Neural progenitor cell (in vitro differentiated cells): ENCODE data around the gene ZNF519. TPM values are rescaled to one million over a fixed set of nuclear protein-coding genes. Genes with fewer than 3 reads are reported as not detected.
"Not testable (repeated sequence)": the region's sequence is repeated elsewhere in the genome, so short reads cannot be mapped to it uniquely, and the experiment has no call there.

ENCODE experiments used
- DNase-seq: peaks from one replicate; pipeline ENCODE4 v3.0.0-alpha.2; 2016; ENCODE audit warnings: low spot score
- H2AFZ ChIP-seq: fragments of 200-600 bp; sonication (generic); replicated peaks from 2 replicates; pipeline ENCODE4 v1.6.1; 2016; ENCODE audit warnings: antibody characterized with exemption
- H3F3A ChIP-seq: fragments of 200-600 bp; sonication (generic); 2 replicates; pipeline ENCODE4 v1.6.1; 2016; ENCODE audit warnings: antibody characterized with exemption, low read depth
- H3K27ac ChIP-seq: fragments of 200-600 bp; sonication (generic); 2 replicates; pipeline ENCODE4 v1.5.1; 2016; ENCODE audit warnings: mild to moderate bottlenecking
- H3K27me3 ChIP-seq: fragments of 200-600 bp; sonication (generic); 2 replicates; pipeline ENCODE4 v1.6.1; 2016; ENCODE audit warnings: mild to moderate bottlenecking, moderate library complexity
- H3K36me3 ChIP-seq: fragments of 200-600 bp; sonication (generic); 2 replicates; pipeline ENCODE4 v1.5.1; 2016
- H3K4me1 ChIP-seq: fragments of 200-600 bp; sonication (generic); 2 replicates; pipeline ENCODE4 v1.6.1; 2016; ENCODE audit warnings: mixed run types
- H3K4me2 ChIP-seq: fragments of 200-600 bp; sonication (generic); 2 replicates; pipeline ENCODE4 v1.6.1; 2016
- H3K4me3 ChIP-seq: fragments of 200-600 bp; sonication (generic); 2 replicates; pipeline ENCODE4 v1.5.1; 2016
- H3K79me2 ChIP-seq: fragments of 200-600 bp; sonication (generic); 2 replicates; pipeline ENCODE4 v1.6.1; 2016; ENCODE audit warnings: low read depth
- H3K9ac ChIP-seq: fragments of 200-600 bp; sonication (generic); 2 replicates; pipeline ENCODE4 v1.6.1; 2016
- H3K9me3 ChIP-seq: fragments of 200-600 bp; sonication (generic); 2 replicates; pipeline ENCODE4 v1.5.1; 2016; ENCODE audit warnings: low read depth
- H4K20me1 ChIP-seq: fragments of 200-600 bp; sonication (generic); 2 replicates; pipeline ENCODE4 v1.6.1; 2016; ENCODE audit warnings: low read depth
- H3K27ac Mint-ChIP-seq: 3 replicates; pipeline ENCODE4 v1.8.0; 2021; ENCODE audit warnings: mixed read lengths
- H3K27me3 Mint-ChIP-seq: 2 replicates; pipeline ENCODE4 v1.8.0; 2022; ENCODE audit warnings: low read depth, mild to moderate bottlenecking, inconsistent platforms, moderate library complexity, mixed read lengths; ENCODE audit not compliant: insufficient read depth
- H3K36me3 Mint-ChIP-seq: 3 replicates; pipeline ENCODE4 v1.8.0; 2021; ENCODE audit warnings: mixed read lengths
- H3K4me1 Mint-ChIP-seq: 3 replicates; pipeline ENCODE4 v1.8.0; 2021; ENCODE audit warnings: mixed read lengths
- H3K4me3 Mint-ChIP-seq: 3 replicates; pipeline ENCODE4 v1.8.0; 2021; ENCODE audit warnings: mild to moderate bottlenecking, moderate library complexity, mixed read lengths
- H3K9me3 Mint-ChIP-seq: 3 replicates; pipeline ENCODE4 v1.8.0; 2020; ENCODE audit warnings: mixed read lengths
- EZH2 ChIP-seq: fragments of 200-600 bp; sonication (generic); IDR thresholded peaks from 2 replicates; pipeline ENCODE4 v1.6.1; 2017; ENCODE audit warnings: antibody characterized with exemption, mild to moderate bottlenecking, moderate library complexity
- EZH2phosphoT487 ChIP-seq: fragments of 200-600 bp; sonication (generic); IDR thresholded peaks from 2 replicates; pipeline ENCODE4 v1.6.1; 2017; ENCODE audit warnings: antibody characterized with exemption
- total RNA-seq: library from RNA; depleted of rRNA; stranded (reverse); fragments of >200 nt; gene quantifications from 2 replicates; pipeline ENCODE4 v1.2.3, GENCODE V29; 2015; ENCODE audit warnings: low replicate concordance
- TF ChIP-seq, protein P1 (sequence below): fragments of 200-600 bp; sonication (generic); IDR thresholded peaks from 2 replicates; pipeline ENCODE4 v1.5.1; 2017; ENCODE audit warnings: antibody characterized with exemption, mild to moderate bottlenecking

Gene ZNF519
- 46.6 and 64.6 TPM in 2 replicates for total RNA-seq

DNA sequence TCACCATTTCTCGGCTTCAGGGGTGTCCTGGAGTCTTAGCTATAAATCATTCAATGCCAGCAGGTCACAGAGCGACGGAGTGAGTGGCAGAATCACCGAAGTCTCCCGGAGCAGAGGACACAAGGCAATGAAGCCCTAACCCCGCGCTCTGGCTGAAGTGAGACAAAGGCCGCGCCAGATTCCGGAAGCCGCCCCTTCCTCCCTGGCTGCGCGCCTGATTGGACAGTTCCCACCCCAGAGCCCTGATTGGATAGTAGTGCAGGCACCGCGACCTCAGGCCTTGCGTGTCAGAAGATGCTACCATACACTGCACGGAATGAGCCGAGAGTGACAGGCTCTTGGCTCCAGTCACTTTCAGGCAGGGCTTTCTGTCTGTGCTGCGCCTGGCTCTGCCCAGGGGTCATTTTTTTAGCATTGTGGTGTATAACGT lies at the start of gene ZNF519:
ZNF519 (minus strand) TSS at position 165 of the 430 bp plus-strand sequence; CDS start at position 7, 158 bp downstream.
- peaks cover 20% of the 10 kb centered on the region for H3K36me3 Mint-ChIP-seq
- Histone ChIP-seq H3K4me2 (peak within 1 kb of the TSS; percentile 77), H3K9ac (peak within 1 kb of the TSS; percentile 89), H3K4me3 (peak within 1 kb of the TSS; percentile 86), H2AFZ (peak within 1 kb of the TSS; percentile 80), H3K79me2 (peaks cover 49% of the 10 kb centered on the region)
- peaks cover 20% of the 10 kb centered on the region for H3K9me3 Mint-ChIP-seq
- peak; percentile 95 for DNase-seq
- peak within 1 kb of the TSS; percentile 97 for H3K4me3 Mint-ChIP-seq
- H4K20me1 ChIP-seq, H3F3A ChIP-seq, H3K4me1 Mint-ChIP-seq, H3K27me3 Mint-ChIP-seq, H3K27me3 ChIP-seq, H3K27ac ChIP-seq, H3K9me3 ChIP-seq, H3K36me3 ChIP-seq, H3K4me1 ChIP-seq: not testable (repeated sequence)
- peak within 1 kb of the TSS; percentile 98 for H3K27ac Mint-ChIP-seq

DNA sequence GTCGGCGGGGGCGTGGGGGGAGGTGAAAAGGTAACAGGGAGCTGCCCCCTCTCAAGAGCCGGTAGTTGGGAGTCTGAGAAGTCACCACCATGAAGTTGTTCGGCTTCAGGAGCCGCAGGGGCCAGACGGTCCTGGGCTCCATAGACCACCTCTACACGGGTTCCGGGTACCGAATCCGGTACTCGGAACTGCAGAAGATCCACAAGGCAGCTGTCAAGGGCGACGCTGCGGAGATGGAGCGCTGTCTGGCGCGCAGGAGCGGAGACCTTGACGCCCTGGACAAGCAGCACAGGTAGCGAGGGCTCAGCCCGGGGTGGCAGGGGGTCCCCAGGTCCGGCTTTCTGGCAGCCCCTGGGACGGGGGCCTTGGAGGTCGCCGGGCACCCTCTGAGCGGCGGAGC lies 47.1 kb upstream of the ZNF519 start:
- H3F3A ChIP-seq, result no peaks in the 10 kb centered on the region
- H3K4me3 ChIP-seq, result no peak overlapping the region
- H3K27ac ChIP-seq, result no peak overlapping the region
- no peak overlapping the region for H2AFZ ChIP-seq
- H3K79me2 ChIP-seq, result no peaks in the 10 kb centered on the region
- Mint-ChIP-seq H3K4me3 (no peak overlapping the region), H3K27ac (no peak overlapping the region), H3K4me1 (no peaks in the 10 kb centered on the region), H3K36me3 (no peaks in the 10 kb centered on the region), H3K9me3 (peaks cover 16% of the 10 kb centered on the region), H3K27me3 (no peaks in the 10 kb centered on the region)
- DNase-seq, result no peak
- H3K4me1 ChIP-seq, result no peaks in the 10 kb centered on the region
- TF ChIP-seq EZH2 (no peak), EZH2phosphoT487 (no peak)
- TF ChIP-seq, protein P1, sequence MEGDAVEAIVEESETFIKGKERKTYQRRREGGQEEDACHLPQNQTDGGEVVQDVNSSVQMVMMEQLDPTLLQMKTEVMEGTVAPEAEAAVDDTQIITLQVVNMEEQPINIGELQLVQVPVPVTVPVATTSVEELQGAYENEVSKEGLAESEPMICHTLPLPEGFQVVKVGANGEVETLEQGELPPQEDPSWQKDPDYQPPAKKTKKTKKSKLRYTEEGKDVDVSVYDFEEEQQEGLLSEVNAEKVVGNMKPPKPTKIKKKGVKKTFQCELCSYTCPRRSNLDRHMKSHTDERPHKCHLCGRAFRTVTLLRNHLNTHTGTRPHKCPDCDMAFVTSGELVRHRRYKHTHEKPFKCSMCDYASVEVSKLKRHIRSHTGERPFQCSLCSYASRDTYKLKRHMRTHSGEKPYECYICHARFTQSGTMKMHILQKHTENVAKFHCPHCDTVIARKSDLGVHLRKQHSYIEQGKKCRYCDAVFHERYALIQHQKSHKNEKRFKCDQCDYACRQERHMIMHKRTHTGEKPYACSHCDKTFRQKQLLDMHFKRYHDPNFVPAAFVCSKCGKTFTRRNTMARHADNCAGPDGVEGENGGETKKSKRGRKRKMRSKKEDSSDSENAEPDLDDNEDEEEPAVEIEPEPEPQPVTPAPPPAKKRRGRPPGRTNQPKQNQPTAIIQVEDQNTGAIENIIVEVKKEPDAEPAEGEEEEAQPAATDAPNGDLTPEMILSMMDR, result no peak
- H3K9me3 ChIP-seq, result peaks cover 7% of the 10 kb centered on the region
- no peaks in the 10 kb centered on the region for H3K36me3 ChIP-seq
- H3K4me2 ChIP-seq, result no peak overlapping the region
- H3K9ac ChIP-seq, result no peak overlapping the region
- H4K20me1 ChIP-seq, result no peaks in the 10 kb centered on the region
- no peaks in the 10 kb centered on the region for H3K27me3 ChIP-seq

DNA sequence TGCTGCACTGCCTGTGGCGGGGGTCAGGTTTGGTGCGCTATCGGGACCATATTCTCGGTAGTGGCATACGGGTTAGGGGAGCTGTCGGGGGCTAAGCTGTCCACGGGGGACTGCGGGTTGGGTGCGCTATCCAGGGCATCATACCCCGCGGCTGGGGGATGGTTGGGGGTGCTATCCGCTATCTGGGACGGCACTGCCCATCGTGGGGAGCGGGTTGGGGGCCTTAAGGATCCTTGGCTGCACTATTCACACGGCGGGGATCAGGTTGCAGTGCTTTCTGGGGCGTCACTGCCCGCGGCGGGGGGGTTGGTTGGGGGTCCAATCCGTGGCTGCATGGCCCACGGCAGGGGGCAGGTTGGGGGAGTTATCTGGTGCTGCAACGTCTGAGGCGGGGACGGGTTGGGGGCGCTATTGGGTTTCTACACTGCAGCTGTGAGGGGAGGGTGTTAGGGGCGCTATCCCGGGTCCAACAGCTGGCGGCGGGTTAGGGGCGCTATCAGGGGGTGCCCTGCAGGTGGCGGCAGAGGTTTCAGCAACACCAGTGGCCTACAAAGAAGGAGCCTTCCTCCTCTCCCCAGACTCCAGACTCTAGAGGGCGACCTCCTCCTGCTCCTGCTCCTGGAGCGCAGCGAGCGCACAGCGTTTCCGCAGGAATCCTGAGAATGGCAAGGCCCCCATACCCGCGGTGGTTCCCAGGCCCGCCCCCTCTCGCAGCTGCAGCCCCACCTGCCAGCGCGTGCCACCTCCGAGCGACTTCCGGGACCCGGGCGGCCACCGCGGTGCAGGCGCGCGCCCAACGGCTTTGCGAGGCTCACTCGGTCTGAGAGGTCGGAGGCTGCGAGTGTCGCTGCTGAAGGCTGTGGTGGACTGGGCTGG lies 46.3 kb upstream of the ZNF519 start:
- not testable (repeated sequence) for H2AFZ ChIP-seq, H3K4me2 ChIP-seq, H3K27ac Mint-ChIP-seq, H4K20me1 ChIP-seq, H3K9me3 ChIP-seq, H3K79me2 ChIP-seq, H3K36me3 Mint-ChIP-seq, H3K4me3 ChIP-seq, H3K27me3 ChIP-seq, H3K4me3 Mint-ChIP-seq, DNase-seq, H3K36me3 ChIP-seq, H3K4me1 ChIP-seq, H3F3A ChIP-seq, H3K27ac ChIP-seq, H3K4me1 Mint-ChIP-seq, H3K27me3 Mint-ChIP-seq, H3K9ac ChIP-seq
- H3K9me3 Mint-ChIP-seq, result peaks cover 16% of the 10 kb centered on the region

DNA sequence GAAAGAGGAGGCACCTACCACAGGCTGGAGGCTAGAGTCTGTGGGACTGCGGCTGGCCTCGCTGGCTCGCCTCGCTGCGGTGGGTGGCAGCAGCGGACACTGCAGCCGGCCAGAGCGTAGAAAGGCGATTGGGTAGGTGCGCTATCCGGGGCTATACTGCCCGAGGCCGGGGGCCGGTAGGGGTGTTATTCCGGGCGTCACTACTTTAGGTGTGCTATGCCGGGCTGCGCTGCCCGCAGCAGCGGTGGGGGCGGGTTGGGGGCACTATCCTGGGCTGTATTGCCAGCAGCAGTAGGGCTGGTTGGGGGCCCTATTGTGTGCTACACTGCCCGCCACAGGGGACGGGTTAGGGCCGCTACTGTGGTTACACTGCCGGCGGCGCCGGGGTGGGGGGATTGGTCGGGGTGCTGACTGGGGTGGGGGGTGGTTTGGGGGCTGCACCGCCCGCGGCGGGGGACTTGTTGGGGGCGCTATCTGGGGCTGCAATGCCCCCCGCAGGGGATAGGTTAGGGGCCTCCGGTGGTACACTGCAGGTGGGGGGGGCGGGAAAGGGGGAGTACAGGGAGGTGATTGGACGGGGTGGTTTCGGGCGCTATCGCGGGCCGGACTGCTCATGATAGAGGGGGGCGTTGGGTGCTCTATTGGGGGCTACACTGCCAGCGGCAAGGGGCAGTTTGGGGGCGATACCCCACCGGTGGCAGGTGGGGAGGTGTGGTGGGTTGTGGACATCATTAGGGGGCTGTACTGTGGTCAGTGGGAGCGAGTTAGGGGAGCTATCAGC lies 45.5 kb upstream of the ZNF519 start:
- not testable (repeated sequence) for H3K36me3 ChIP-seq, H3K4me3 ChIP-seq, H3K36me3 Mint-ChIP-seq, H3K27me3 Mint-ChIP-seq, H3K9ac ChIP-seq, H3K27ac ChIP-seq, H3K27ac Mint-ChIP-seq, H3K4me1 ChIP-seq, H4K20me1 ChIP-seq, H3K4me1 Mint-ChIP-seq, H3K4me3 Mint-ChIP-seq, H3K4me2 ChIP-seq, H3F3A ChIP-seq, H2AFZ ChIP-seq, DNase-seq, H3K27me3 ChIP-seq, H3K9me3 ChIP-seq, H3K79me2 ChIP-seq
- H3K9me3 Mint-ChIP-seq, result peaks cover 18% of the 10 kb centered on the region

DNA sequence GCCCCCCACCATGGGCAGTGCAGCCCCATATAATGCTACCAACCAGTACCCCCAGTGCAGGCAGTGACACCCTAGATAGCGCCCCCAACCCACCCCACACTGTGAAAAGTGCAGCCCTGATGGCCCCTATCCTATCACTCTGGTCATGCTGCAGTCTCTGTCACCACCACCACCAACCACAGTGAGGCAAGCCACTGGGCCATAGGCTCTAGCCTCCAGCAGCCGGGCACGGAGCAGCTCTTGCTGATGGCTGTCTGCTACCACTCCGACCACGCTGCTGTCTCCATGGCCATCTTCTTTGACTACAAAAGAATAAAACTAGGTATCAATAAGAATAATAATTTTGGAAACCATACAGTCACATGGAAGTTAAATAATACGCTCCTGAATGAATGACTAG lies 43.2 kb upstream of the ZNF519 start:
- peaks cover 32% of the 10 kb centered on the region for H3K9me3 Mint-ChIP-seq
- not testable (repeated sequence) for H3K27ac Mint-ChIP-seq, H3K27ac ChIP-seq

More for the DNA sequence above, 43.2 kb upstream of the ZNF519 start:
- H3K36me3 Mint-ChIP-seq, H3F3A ChIP-seq, H4K20me1 ChIP-seq, H3K4me1 ChIP-seq, H3K36me3 ChIP-seq, H3K4me1 Mint-ChIP-seq, H3K4me3 ChIP-seq, H3K27me3 Mint-ChIP-seq, H3K9me3 ChIP-seq, H3K27me3 ChIP-seq, H3K4me2 ChIP-seq, DNase-seq, H3K79me2 ChIP-seq, H3K9ac ChIP-seq, H2AFZ ChIP-seq, H3K4me3 Mint-ChIP-seq: not testable (repeated sequence)
